M059J (cell line): Measurements from ENCODE around the gene PRKAB2. TPM values are rescaled to one million over a fixed set of nuclear protein-coding genes. Genes with fewer than 3 reads are reported as not detected.
A peak's percentile ranks its signal among the peaks of the same experiment; 100 is the strongest.
"Not testable (repeated sequence)": the region's sequence is repeated elsewhere in the genome, so short reads cannot be mapped to it uniquely, and the experiment has no call there.

Experiments used
- DNase-seq: peaks from one replicate; pipeline ENCODE4 v3.0.0-alpha.2; 2012; ENCODE audit warnings: low read depth
- total RNA-seq: library from RNA; depleted of rRNA; stranded (reverse); fragments of >200 nt; shearing (Covaris generic); gene quantifications from 2 replicates; pipeline ENCODE4 v1.2.3, GENCODE V29; 2014

Gene PRKAB2
- total RNA-seq, 1 experiment from 2014 or later: 18.2 TPM

DNA sequence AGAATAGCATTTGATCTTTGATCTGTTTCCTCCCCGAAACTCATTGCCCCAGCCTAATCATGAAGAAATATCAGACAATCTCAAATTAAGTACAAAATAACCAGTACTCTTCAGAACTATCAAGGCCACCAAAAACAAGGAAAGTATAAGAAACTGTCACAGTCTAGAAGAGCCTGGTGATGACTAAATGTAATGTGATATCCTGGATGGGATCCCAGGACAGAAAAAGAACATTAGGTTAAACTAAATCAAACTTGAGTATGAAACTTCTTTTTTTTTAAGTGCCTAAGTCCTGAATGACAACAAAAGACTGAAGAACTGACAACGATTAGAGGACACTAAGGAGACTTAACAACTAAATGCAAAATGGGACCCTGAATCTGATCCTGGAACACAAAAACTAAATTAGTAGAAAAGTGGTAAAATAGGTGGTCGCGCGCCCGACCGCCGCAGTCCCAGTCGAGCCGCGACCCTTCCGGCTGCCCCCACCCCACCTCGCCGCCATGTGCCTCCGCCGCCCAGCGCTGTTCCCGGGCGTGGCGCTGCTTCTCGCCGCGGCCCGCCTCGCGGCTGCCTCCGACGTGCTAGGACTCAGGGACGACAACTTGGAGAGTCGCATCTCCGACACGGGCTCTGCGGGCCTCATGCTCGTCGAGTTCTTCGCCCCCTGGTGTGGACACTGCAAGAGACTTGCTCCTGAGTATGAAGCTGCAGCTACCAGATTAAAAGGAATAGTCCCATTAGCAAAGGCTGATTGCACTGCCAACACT, 5.5 kb upstream of the PRKAB2 start:
- DNase-seq: peak; percentile 67

DNA sequence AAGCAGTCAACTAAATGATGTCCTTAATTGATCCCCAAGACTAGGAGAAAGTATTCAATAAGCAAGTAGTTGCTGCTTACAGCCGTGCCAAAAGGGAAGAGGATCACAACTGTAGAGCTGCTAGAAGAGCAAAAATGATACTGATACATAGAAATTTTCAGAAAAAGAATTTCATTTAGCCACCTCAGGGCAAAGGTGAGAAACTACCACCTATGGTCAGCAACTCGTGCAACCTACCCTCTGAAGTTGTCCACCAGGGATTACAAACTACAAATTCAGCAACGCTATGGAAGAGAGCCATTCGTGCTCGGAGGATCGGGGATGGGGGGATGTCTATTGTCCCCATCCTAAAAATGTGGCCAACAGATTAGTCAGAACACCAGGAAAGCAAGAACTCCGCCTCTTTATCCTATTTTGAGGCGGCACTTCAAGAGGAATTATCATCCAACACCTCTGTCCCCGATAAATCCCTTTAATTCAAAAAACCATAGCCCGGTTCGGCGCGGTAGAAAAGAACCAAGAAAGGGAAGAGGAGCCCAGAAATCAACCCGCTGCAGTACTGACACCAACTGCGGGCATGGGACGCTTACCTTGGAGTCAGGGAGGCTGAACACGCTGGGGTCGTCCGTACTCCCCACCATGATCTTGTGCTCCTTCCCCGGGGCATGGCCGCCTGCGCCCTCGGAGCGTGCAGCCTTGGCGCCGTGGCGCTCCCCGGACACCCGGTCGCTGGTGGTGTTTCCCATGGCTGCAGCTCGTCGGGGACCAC, 687 bp downstream of the PRKAB2 start:
- DNase-seq: peak; percentile 40

DNA sequence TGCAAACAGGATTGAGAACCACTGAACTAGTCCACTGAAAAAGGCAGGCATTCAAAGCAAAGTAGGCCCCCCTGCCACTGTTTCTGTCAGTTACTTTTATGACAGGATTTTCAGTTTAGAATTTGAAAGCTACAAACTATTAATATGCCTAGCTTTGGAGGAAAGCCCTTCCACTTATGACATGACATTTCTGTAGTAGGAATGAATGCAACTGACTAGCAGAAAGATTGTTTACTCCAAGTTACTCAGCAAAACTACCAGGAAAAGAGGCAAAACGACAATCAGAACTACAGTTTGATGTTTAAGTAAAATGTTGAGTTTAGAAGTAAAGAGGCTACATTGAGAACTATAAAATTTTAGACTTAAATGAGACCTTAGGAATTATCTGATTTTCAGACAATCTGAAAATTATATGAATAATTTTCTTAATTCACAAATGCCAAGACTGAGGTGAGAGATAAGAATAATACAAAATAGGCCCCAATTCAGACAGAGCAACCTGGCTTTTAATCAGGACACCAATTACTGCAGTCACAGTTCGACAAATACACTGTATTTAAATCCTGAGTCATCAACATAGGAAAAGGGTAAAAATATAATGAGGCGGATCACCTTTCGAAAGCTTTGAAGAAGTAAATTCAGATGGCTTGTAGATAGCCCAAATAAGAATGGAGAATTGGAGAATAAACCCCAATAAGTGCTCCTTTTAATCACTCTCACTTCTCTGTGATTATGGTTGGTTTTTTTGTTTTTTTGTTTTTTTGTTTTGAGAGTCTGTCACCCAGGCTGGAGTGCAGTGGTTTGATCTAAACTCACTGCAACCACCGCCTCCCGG, 2.2 kb downstream of the PRKAB2 start:
- DNase-seq: peak; percentile 20

DNA sequence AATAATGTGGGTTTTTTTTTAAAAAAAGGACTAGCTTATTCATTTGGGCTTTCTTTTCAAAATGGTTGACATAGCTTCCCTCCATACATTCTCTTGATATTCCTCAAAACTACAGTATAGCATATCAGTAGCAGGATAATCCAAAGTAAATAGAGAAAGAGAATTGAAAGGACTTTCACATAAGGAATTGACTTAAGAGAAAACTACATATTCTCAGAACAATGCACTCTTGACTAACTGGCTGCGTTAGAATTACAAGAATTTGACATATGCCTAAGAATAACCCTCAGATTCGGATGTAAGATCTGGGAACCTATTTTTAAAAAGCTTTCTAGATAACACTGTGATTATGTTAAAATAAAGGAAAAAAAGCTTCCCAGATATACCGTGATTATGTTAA, 3.1 kb downstream of the PRKAB2 start:
- DNase-seq: no peak

DNA sequence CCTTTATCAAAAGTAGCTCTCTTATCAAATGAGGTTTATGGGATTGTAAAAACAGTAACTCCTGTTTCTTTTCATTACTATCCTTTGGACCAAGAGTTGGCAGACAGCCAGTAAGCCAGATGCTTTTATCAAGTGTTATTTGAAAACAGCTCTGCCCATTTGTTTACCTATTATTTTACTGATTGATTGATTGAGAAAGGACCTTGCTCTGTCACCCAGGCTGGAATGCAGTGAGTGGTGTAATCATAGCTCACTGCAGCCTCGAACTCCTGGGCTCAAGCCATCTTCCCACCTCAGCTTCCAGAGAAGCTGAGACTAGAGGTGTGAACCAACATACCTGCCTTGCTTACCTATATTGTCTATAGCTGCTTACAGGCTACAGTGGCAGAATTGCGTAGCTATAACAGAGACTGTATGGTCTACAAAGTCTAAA, 3.6 kb downstream of the PRKAB2 start:
- peak; percentile 65 for DNase-seq

DNA sequence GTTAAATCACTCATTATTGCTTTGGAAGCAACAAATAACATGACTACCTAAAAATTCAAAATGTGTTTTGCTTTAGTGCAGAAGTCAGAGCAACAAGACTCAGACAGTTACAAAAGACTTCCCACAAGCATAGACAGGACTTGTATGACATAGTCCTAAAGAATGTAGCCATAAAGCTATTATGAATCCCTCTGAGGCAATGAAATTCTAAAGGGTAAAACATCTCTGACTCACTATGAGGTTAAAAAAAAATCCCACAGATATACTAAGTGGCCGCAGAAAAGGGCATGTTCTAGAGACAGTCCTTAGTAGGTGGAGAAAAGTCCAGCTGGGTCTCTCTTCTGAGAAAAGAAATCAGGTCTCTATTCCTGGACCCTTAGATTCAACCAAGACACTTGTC, 4.9 kb downstream of the PRKAB2 start:
- DNase-seq: peak; percentile 97

DNA sequence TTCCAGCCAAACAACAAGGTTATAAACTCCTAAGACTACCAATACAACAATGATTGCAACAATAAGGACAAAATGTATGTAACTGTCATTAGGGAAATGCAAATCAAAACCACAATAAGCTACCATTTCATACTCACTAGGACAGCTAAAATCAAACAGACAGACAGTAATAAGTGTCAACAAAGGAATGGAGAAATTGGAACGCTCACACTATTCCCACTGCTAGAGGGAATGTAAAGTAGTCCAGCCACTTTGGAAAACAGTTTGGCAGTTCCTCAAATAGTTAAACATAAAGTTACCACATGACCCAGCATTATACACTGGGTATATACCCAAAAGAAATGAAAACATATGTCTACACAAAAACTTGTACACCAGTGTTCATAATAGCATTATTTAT, 9.3 kb downstream of the PRKAB2 start:
- no peak for DNase-seq

DNA sequence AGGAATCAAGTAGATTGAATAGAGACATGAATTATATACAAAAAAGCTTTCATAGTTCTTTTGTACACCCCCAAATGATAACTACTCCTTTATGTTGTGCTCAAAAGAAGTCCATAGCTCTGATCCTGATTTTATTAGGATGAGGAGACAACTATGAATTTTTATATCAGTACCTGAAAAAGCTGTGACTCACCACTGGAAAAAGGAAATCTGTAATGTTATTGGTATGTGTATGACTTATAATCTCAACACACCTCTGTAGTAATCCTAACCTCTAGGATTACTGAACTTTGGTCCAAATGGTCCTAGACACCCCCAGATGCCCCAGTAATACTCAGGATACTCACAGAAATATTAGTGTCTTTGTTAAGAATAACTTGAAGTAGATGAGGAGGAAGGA, 10.2 kb downstream of the PRKAB2 start:
- no peak for DNase-seq

DNA sequence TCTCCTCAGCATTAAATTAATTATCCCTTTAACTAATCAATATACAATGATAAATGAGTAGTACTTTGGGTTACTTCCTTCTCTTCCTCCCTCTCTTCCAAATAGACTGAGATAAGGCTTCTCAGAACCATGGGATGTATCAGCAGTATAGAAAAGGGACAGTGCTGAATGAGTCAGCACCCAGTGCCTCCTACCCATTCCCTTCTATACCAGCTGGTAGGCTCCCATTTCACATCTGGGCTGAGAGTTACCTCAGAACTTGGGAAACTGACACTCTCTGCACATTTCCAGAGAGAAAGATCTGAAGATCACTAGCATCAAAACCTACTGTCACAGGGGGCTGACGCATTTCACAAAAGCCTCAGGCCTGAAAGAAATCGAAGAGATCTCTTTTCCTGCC, 15.2 kb downstream of the PRKAB2 start:
- DNase-seq: not testable (repeated sequence)

DNA sequence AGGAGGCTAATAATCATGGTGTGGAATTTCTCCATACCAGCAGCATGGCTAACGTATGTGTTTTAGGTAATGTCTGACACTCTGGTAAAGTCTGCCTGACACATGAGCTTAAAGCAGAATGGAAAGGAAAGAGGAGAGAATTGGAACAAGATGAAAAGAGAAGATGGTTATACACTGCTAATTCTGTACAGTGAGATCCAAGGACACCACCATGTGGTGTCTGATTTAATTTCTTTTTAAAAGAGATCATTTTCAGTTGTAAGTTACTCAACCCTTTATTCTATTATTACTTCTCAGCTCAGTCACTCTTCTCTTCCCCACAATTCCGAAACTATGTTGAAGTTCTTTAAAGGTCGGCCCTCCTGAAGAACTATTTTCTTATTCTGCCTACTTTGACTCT, 15.6 kb downstream of the PRKAB2 start:
- DNase-seq: no peak

DNA sequence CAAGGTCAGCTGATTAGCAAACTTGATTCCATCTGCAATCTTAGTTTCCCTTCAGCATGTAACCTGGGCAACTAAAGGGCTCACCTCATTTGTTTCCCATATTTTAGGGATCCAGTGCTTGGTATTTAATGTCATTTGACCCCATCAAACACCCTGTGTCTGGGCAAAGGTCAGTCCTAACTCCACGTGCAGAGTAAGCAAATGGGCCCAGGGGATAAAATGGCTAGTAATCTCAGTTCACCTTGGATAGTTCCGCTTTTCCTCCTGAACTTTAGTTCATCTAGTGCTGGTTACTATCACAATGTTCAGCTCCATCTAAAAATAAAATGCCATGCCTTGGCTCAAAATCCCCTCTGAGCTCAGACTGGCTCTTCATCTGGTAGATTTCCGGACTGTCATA, 19.5 kb downstream of the PRKAB2 start:
- DNase-seq: no peak

DNA sequence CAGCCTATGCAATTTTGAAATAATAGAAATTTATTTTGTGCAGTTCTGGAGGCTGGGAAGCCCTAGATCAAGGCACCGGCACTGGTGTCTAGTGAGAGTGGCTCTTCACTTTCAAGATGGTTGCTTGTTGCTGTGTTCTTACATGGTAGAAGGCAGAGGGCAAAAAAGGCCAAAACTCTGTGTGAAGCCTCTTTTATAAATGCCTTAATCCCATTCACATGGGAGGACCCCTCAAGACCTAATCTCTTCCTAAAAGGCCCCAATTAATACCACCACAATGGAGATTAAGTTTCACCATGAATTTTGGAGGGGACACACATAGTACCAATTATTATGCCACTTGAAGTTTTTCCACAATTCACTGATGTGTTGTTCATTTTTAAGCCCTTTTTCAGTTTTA, 21.0 kb downstream of the PRKAB2 start:
- DNase-seq: no peak

DNA sequence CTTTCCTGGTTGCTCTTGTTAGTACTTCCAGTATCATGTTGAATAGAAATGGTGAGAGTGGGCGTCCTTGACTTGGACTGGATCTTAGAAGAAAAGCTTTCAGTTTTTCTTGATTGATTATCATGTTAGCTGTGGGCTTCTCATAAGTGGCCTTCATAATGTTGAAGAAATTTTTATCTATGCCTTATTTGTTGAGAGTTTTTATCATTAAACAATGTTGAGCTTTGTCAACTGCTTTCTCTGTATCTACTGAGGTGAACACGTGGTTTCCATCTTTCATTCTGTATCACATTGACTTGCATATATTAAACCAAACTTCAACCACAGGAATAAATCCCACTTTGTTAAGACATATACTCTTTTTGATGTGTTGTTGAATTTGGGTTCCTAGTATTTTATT, 29.4 kb downstream of the PRKAB2 start:
- no peak for DNase-seq

DNA sequence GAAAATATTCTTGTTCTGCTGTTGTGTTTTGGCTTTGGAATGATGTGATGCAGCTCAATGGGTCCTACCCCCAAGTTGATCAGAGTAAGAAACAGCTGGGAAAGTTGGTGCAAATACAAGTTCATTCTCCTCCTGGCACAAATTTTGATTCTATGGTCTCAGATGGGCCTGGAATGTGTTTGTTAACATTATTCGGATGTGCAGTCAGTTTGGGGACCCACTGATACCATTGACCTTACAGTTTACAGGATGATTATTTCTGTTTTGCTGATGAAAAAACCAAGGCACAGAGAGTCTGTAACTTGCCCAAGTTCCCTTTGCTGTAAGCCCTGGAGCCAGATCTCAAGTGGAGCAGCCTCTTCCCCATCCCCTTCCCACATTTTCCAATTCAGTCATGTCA, 41.5 kb downstream of the PRKAB2 start:
- DNase-seq: not testable (repeated sequence)

DNA sequence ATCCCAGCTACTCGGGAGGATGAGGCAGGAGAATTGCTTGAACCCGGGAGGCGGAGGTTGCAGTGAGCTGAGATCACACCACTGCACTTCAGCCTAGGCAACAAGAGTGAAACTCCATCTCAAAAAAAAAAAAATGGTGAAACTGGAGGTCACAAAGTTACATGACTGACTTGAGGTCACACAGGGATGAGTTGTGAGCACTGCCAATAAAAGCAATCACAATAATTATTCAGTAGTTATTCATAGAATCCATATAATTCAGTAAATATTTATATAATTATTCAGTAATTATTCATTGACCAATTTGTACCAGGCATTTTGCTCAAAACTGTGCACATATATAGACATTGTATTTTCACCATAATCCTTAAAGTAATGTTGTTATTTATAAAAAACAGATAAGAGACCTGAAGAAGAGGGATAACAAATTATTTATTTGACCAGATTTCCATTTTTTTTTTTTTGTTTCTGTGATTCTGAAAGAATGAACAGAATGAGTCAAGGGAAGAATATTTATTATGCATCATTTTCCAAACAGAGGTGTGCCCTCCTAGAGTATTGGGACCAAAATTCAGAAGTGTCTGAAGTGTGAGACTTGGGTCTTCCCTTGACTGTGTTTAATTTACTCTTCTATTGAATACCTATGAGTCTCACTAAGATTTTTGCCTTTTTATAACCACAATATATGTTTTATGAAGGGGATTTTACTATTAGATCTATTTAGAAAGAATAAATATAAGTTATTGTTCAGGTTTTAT, 43.0 kb downstream of the PRKAB2 start:
- DNase-seq: no peak

DNA sequence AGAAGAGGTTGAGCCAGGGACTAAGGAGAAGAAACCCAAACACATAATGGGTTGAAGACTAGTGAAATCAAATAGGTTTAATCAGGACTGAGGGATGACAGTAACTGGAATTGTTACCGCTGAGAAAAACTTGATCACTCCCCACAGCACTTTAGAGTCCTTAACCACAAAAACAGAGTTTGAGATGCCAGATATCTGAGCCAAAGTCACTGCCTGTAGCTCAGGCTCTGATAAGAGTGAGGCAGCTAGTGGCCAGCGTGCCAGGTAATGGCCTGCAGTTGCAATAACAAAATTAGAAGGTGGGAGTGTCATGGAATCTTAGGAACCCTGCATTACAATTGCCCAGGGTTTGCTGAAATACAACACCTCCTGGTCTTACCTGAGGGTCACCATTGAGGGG, 48.0 kb downstream of the PRKAB2 start:
- no peak for DNase-seq

DNA sequence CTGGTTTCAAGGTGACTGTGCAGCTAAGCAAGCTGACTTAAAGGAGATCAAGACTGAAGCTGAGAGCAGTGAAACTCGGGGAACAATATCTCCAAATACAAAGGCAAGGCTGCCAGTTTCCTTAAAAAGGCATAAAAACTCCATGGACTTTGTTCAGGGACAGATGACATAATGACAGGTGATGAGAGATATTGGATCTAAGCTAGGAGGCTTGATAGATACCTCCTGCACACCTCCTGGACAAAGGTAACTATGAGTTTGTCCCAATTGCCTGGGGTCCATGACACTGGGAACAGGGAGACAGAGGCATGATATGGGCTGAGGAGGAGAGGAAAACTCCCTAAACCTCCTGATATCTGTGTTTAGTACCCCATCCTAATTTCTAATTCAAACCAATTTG, 55.2 kb downstream of the PRKAB2 start:
- no peak for DNase-seq

DNA sequence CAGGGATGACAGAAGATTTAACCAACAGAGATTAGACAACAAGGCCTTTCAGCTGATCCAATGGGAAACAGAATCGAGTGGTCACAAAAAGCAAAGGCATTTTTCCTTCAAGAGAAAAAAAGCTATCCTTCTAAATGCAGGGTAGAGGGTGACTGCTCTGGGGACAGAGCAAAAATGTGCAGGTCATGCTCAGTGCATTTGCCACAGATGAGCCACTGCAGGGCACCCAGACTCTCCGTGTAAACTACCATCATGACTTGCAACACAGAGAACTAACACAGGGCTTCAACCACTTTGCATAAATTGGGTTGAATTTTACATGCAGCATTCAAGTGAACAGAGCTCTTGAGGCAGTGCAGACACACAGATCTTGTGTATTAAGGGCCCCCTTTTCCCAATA, 56.8 kb downstream of the PRKAB2 start:
- DNase-seq: no peak

DNA sequence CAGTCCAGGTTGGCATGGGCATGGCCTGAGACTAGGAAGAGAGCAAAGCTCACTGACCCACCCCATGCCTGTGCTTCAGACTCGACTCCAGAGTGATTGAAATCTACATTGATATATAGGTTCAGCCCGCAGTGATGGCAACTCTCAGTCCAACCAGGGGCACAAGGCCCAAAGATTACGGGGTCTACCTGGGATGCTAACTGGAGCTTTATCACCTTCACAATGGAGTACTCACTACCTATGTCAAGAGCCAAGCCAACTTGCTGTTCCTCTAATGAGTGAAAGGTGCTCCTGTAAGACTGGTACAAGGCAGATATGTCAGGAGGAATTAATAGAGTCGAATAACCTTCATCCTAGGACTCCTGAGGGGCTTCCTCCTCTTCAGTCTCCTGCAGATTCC, 57.2 kb downstream of the PRKAB2 start:
- not testable (repeated sequence) for DNase-seq

DNA sequence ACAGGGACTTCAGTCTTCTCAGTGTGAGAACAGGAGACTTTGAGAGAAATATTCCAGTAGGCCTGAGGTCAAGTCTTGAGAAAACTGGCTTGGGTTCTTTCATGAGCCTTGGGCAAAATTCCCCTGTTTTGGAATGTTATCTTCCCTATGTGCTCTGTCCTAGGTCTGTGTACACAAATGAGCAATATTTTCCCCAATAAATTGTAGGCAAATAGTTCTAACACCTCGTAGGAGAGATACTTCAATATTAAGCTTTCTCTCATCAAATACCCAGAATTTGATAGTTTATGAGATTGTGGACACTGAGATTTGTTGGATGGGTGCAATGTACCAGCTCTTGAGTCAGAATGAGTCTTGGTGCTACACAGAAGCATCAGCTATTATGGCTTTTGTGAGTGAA, 57.9 kb downstream of the PRKAB2 start:
- DNase-seq: not testable (repeated sequence)

DNA sequence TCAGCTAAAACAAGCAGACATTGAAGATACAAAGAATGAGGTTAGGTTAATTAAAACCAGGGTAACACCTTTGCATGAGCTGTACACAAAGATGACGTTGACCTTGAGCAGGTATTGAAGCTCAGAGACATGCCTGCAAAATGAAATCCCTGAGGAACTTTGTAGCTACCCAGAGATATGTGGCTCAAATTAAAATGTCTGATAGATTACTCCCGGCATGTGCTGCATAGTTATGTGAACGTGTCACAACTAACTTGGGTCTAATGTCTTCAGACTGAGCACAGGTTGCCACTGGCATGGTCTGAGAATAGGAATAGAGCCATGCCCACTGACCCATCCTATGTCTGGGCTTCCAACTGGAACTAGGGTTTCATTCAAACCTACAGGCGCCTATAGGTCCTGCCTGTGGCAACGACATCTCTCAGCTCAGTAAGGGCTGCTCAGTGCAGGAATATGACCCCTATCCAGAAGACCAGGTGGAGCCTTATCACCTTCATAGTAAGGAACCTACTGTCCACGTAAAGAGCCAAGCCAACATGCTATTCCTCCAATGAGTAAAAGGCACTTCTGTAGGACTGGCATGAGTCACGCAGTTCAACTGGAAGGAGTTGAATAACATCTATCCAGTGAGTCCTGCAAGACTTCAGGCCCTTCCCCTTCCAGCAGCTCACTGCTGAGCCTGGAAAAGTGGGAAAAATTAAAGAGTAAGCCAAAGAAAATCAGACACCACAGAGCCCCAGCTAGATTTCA, 60.7 kb downstream of the PRKAB2 start:
- no peak for DNase-seq
